IPS-NIHi7 (cell line): ENCODE results near the gene SVIP.

ENCODE experiments used
- DNase-seq: peaks from one replicate; pipeline ENCODE4 v3.0.0; 2012; ENCODE audit warnings: mixed read lengths; ENCODE audit errors: extremely low spot score

SVIP gene, protein sequence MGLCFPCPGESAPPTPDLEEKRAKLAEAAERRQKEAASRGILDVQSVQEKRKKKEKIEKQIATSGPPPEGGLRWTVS

DNA sequence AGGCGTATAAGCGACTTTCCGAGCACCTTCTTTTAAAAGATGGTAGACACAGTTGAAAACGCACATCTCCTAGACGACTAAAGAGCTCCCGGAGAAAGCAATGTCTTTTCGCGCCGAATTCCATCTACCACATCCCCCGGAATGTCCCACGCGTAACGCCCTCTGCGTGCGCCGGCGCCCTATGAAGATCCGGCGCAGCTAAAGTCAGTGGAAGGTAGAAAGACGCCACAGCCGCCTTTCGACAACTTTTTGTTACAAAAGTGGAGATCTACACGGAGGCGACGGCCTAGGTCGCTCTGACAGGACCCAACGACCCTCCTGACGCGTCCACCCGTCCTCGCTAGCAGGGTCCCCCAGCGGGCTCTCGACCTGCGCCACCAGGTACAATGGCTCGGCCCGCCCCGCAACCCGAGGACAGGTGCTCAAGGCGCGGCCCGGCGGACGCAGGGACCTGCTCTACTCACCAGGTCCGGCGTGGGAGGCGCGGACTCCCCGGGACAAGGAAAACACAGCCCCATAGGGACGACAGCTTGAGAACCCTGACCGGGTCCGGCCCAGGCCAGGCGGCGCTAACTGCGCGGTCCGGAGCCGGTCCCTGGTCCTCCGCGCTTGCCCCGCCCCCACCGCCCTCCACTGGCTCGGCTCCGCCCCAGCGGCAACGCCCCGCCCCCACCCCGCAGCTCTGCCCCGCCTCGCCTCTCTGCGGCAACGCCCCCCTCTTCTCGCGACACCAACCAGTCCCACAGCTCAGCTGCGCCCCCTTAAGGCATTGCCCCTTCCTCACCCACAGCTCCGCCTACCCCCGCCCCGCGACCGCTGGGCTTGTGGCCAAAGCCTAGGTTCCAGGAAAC is at the start of gene SVIP:
Gene SVIP, minus strand, starts transcription at position 571 of the 851 bp plus-strand sequence. Its CDS starts 53 bp downstream, at position 518.
- DNase-seq: peak; percentile 93

DNA sequence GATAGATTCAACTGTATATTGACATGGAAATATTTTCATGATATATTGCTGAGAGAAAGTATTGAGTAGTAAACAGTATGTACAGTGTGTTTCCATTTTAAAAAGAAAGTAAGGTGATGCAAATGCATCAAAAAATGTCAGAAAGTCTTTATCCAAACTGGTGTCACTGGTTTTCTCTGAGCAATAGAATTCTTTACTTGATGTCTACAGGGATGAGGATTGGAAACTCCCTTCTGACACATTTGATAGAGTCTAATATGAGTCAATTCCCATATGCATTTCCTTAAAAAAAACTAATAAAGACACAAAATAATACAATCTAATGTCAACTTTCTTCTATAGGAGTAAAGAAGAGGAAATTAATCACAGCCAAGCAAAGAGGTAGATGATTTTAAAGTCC is 49.0 kb upstream of the SVIP start:
- DNase-seq: no peak

DNA sequence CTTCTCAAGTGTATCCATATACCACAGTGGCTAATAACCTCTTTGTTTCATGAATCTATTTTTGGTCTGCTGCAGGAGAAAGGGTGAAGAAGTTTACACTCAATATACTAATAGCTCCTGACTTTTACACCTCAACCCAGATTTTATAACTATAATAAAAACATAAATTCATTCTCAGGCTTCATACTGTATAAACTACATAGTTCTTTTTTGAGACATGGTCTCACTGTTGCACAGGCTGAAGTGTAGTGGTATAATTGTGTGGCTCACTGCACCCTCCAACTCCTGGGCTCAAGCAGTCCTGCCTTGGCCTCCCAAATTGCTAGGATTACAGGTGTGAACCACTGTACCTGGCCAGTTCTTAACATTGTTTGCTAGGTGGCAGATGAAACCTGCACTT is 48.4 kb upstream of the SVIP start:
- no peak for DNase-seq

DNA sequence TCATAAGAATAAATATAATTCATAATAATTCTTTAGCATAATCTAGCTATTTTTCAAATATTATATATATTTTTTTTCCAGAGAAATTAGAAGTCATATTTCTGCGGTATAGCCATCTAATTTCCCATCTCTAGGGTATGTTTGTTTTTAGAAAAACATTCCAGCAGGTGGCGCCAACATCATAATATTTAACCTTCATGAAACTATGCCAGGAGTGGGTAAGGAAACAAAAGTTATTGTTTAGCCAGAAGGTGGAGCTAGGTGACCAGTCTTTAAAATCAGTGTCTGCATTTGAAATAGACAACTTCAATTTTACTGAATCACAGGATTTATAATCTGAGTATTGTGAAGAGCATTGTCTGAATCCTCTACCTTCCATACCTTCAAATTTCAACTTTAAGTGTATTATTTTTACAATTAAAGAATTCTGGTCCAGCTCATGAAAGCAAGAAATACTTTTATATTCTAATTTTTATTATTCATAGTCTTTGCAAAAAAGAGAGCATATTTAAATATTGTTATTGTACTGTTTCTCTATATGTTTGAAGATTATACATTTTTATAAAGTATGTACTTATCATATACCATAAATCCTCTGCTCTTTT is 46.4 kb upstream of the SVIP start:
- DNase-seq: peak; percentile 64

DNA sequence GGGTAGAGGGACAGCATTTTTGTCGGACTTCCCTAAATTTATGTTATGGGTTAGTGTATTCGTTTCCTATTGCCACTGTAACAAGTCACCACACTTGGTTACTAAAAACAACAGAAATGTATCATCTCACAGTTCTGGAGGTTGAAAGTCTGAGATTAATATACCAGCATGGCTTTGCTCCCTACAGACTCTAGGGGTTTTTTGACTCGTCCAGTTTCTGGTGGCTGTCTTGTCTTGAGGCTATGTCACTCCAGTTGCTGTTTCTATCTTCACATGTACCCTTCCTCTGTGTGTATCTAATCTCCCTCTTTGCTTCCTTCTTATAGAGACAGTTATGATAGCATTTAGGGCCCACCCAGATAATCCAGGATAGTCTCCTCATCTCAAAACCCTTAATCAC is 39.7 kb upstream of the SVIP start:
- DNase-seq: no peak

DNA sequence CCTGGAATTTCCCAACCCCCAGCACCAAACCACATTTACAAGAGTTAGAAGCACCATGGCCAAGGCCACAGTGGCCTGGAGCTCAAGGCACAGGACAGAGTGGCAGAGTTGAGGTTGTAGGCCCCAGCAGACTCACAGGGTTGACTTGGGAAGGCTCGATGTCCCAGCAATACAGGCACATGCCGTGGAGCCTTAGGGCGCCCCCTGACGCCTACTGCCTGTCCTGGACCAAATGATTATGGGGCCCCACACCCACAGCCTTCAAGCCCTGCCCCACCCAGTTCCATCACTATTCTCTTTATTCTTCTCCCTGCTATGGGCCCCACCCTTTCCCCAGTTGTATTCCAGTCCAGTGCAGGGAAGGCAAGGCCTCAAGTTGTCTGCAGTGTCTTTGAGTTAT is 30.6 kb upstream of the SVIP start, which contains the start of gene CCDC179:
Gene CCDC179, minus strand, starts transcription at position 234 of the 400 bp plus-strand sequence. Its CDS starts 53 bp downstream, at position 181.
- DNase-seq: peak; percentile 7

DNA sequence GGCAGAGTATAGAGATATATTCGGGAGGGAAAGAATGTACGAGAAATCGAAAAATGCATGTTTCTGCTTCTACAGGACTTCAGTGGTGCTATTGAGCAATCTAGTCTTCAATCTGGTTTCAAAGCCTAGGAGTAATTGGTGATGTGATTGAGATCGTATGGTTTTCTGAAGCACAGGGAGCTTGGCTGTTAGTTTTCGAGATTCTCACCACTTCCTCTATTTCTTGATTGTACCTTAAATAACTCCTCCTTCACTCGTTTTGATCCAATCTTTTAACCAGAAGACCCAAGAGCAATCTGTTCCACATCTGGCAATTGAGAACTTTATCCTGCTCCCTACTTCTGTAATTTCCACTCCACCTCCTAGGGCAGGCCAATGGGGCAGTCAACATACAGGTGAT is 30.2 kb upstream of the SVIP start:
- DNase-seq: no peak

DNA sequence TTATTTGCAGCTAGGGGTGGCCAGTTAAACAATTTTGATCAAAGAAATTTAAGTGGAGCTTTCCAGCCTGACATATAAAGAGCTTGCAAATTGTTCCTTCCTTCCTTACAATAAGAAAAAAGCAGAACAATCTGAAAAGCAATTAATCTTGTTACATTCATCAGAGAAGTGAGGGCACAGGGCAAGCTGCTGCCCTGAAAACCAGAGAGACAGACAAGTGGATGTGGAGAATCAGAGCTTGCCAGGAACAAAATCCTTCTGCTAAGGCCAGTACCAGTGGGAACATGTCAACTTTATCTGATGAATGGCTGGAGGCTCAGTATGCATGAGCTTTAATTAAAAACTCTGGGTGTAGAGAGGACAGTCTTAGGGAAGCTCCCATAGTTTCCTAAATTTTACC is 21.9 kb upstream of the SVIP start:
- no peak for DNase-seq

DNA sequence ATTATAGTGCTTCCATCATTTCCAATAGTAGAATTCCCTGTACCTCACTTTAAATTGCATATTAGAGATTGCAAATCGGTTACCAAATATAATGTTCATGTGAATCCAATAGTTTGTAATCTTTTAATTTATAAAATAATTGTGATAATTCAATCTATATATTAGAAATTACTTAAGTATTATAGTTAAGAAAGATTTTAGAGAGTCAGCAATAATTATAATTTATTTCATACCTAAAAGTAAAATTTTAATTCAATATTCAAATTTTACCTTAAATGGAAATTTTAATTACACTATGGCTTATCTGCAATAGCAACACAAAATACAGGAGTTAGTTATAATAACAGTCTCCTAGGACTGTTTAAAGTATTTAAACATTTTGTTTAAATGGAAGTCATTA is 17.1 kb upstream of the SVIP start:
- no peak for DNase-seq

DNA sequence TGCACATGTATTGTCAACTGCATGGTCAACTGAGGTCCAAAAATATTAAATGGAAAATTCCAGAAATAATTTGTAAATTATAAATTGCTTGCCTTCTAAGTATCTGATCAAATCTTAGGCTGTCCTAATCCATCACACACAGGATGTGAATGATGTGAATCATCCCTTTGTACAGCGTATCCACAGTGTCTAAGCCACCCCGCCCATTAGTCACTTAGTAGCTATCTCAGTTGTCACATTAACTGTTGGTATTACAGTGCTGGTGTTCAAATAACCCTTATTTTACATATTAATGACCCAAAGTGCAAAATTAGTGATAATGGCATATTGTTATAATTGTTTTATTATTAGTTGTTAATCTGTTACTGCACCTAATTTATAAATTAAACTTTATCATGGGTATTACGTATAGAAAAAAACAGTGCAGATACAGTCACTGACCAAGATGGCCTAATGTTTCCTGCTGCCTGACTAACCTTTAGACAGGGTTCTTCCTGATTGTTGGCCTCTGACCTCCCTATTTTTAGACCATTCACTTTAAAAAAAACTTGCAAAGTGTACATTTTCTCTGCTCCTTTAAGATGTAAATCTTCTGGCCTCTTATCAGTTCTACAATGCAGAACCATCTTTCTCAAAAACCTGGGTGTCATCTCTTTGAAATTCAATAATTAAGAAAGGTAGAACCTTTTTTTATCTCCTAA is 2.9 kb upstream of the SVIP start:
- DNase-seq: no peak

DNA sequence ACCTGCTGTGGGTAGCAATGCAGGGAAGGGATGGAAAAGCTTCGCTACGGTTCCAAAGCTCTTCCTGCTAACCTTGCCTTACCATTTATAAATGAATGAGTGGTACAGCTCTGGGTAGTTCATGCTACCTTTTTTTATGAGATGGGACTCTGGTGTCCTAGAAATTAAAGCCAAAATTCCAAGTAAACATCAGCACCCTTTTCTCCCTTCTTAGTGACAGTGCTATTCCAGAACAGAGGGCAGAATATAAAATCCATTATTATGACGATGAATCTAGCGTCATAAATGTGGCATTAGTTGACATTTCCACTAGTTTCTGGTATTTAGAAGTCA is 447 bp upstream of the SVIP start:
- no peak for DNase-seq

DNA sequence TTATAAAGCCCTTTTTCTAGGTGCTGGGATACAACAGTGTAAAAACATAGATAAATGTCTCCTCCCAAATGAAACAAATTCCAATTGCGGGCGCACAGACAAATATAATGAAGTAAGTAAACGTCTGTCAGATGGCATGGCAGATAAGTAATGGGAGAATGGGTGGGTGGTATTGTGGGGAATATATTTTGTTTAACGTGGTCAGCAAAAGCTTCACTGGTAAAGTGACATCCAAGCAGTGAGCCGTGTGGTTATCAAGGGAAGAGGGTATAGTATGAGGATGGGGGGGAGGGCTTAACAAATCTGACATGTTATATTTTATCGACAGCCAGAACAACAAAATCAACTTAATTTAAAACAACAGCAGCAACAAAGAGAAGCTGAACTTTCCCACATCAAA is 1.2 kb downstream of the SVIP start:
- no peak for DNase-seq

DNA sequence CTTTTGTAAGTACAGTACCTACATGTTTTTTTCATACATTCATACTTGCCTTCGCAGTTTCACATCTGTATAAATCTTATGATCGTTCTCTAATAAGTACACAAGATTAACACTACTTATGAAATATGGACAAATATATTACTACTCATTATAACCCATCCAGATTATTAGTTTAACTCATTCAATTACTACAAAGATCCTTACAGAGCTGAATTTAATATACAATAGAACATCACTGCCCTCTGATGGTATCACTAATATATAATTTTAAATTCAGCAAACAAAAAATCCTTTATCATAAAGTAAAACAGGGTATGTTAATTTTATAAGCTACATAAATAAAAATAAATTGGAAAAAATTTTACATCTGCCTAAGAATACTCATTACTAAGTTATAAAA is 7.4 kb downstream of the SVIP start:
- no peak for DNase-seq

DNA sequence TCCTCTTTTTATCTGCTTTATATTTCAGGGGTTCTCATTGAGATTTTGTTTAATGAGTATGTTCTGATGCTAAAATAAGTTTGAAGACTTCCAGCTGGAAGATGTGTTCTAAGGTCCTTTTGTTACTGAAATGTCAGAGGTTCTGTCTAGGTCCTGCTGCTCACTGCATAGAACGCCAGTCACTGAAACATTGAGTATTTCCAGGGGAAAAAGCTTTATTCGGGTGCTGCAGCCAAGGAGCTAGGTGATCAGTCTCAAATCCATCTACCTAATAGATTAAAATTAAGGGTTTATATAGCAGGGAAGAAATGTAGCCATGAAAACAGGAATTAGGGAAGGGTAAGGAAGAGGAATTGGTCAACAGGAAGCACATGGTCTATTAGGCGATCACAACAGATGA is 19.7 kb downstream of the SVIP start:
- no peak for DNase-seq

DNA sequence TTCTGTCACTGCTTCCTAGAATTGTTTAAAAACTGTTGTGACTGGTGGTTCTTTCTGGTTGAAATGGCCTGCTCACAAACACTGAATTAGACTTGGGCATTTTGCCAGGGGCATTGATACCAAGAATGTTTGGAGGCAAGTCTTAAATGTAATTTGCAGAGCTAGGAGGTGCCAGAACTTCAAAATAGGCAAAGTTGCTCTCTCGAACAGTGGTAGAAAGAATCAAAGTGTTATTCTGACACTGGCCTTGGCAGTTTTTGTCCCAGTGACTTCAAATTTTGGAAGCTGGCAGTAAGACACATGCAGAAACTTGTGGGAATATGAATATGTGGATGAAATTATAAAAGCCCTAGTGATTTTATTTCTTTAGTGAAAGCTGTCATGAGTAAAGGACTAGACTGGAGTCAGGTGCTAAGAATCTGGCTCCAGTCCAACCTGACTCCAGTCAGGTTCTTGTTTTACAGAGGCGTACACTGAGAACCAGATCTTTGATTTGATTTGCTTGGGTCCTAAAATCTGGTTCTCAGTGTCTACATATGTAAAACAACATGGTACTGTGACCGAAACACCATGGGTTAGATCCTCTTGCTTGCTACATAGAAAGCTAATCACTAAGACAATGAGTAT is 20.9 kb downstream of the SVIP start:
- no peak for DNase-seq

DNA sequence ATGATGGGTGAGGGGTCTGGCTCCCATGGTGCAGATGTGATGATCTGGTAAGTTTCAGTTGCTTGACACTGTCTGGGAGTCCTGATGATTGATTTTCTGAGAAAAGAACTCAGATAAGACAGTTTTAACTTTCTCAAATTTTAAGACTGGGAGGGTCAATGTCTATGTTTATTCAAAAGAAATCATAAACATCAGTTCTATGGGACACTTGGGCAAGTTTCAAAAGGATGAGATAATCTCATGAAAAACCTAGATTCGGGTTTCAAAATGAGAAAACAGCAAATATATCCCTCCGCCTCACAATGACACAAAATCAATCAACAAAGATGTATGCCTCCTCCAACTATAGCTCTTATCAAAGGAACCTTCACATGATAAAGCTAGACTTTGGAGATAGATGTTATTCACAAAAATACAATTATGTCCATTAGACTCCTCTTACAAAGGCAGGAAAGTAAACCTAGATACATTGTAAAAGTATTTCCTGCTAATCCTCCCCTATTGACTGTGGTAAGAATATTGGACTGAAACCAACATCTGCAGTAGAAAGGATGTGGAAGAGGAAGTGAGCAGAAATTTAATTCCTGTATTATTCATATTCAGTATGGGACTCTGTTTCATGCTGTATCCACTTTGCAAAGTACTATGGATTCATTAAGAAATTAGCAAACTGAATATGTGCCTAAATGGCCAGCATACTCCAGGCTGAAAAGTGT is 21.6 kb downstream of the SVIP start:
- DNase-seq: no peak

DNA sequence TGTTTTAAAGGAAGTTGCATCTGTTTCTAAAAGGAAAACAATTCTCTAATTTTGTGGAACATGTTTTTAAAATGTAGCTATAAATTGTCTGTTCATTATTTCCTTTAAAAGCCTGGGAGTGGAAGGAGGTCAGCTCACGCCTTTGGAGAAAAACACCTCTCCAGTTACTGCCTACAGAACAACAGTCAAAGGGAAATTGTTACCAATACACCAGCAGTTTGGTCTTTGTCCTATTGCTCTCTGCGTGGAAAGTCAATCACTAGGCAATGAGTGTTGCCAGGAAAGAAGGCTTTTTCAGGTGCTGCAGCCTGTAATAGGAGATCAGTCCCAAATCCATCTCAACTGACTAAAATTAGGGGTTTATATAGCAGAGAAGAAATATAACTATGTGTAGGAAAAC is 22.2 kb downstream of the SVIP start:
- DNase-seq: no peak

DNA sequence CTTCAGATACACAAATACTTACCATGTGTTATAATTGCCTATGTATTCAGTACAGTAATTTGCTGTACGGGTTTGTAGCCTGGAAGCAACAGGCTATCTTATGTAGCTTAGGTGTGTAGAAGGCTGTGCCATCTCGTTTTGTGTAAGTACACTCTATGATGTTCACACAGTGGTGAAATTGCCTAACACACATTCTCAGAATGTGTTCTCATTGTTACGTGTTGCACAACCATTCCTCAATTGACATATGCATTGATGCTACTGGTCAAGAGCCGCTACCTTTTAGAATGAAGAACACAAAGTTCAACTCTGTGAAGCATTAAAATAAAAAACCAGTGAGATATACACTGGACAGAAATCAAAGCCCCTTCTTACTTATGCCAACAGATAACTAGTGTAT is 26.7 kb downstream of the SVIP start:
- no peak for DNase-seq

DNA sequence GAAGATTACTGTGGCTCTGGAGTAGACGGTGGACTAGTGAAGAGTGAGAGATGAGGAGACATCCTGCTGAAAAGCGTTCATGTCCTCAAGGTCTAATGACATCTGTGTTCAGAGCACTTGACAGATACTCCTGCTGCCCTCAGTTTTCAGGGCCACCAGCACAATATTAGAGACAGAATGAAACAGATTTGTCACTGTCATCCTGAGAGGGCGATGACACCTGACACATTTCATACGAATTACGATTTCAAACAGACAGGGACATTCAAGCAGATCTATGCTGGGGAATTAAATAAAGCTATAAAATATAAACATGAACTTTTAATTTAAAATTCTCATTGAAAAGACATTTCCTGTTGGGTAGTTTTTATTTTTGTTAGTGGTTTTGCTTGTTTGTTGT is 29.1 kb downstream of the SVIP start:
- no peak for DNase-seq

DNA sequence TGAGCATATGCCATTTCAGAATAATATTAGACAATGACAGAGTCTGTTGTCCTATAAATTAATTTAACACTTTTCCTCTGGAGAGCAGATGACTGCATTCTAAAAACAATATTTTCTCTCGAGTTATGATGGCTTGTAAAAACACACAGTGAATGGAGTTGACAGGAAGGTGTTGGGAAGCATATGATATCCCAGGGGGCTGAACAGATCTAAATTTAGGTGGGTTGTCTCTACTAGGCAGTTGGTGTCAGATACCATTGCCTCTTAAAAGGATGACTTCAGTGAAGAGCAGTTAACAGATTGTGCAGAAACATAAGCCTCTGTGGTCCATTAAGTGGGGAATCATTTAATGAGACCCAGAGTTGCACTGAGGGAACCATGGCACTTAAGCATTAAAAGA is 30.7 kb downstream of the SVIP start:
- no peak for DNase-seq

DNA sequence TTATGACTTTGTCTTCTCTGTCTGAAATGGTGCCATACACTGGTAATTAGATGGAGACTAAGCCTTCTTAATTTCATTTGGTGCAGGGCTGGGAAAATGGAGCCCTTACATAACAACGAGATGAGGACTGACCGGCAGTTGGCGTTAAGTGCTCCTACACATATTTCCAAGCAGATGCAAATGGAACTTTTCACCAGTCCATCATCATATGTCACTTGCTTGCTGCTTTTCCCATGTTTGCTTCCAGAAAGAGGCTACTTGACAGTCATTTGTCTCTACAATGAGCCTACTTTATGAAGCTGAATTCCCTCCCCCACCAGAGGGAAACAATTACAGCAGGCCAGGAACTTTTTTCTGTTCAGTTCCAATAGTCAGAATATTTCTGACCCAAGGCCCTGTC is 32.6 kb downstream of the SVIP start:
- DNase-seq: no peak

DNA sequence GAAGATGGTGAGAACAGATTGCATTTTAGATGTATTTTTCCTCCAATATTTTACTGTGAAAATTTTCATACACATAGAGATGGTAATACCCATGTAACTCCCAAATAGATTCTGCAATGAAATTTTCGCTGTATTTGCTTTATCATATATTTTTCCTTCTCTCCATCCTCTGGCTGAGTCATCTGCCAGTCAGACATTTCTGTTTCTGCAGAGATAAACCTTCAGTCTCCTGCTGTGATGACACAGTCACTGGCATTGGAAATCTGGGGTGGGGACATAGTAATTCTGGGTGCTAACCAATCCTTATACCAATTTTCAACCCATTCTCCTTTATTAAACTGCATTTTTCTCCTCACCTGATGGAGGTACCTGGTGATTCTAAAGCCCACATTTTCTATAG is 33.7 kb downstream of the SVIP start:
- no peak for DNase-seq
